Hepatic stellate cell (primary cell): ENCODE results near the gene BBS1.
A peak's percentile ranks its signal among the peaks of the same experiment; 100 is the strongest.

Experiments
- DNase-seq: peaks from one replicate; pipeline ENCODE4 v3.0.0; 2011; ENCODE audit warnings: low spot score

Gene BBS1

DNA sequence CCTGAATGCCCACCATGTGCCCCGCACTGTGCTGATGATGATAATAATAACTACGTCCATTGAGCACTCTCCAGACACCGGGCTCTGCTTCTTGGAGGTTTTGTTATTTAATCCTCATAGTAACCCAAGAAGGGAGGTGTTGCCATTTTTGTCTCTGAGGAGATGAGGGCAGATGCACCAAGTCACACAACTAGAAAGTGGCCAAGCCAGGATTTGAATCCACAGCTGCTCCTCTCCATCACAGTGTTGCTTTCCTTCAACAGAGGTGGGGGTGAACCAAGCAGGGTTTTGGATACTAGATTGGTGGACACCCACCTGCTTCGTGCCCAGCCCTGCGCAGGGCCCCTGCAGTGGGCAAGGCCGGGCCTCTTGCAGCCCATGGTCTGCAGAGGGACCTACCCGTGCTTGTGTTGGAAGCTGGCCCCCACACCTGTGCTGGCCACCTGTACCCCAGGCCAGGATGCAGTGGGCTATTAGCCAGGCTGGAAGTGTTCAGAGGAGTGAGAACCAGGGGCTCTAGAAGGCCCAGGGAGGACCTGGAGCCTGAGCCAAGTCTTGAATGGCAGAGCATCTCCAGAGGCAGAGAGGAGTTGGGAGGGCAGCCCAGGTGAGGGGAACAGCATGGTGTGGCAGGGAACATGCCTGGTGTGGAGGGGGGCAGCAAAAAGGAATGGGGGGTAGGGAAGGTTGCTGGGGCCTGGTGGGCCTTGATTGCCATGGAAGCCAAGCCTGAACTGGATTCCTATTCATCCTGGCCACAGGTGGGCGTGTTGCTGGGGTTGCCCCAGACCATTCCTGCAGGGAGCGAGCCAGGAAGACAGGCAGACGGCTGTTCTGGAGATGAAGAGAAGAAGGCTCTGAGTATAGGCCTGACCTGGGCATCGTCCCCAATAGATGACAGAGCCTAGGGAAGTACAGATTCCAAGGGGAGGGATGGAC is 32.9 kb upstream of the BBS1 start:
- no peak for DNase-seq

GRCh38 chr11:66478729-66479393 is 31.6 kb upstream of the BBS1 start:
- DNase-seq: no peak

- peak; percentile 81 for DNase-seq
Observed at GRCh38 chr11:66479394-66480116, 30.9 kb upstream of the BBS1 start.

- DNase-seq: peak; percentile 100
Observed at GRCh38 chr11:66480117-66480938, 30.1 kb upstream of the BBS1 start, which contains the start of gene DPP3. TSS of gene DPP3 (plus strand) at chr11:66480434. CDS start at chr11:66482201, 1,767 bp downstream.

GRCh38 chr11:66484806-66485380 is 25.5 kb upstream of the BBS1 start:
- DNase-seq: no peak

DNA sequence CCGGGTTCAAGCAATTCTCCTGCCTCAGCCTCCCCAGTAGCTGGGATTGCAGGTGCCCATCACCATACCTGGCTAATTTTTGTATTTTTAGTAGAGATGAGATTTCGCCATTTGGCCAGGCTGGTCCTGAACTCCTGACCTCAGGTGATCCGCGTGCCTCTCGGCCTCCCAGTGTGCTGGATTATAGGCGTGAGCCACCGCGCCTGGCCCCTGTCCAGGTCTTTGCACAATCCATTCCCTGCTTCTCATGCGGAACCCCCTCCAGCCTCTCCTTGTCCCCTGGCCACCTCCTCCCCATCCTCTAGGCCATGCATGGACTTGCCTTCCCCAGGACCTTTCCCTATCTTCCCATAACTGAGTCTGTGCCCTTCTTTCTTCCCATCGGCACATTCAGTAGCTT is 21.5 kb upstream of the BBS1 start:
- DNase-seq: no peak

DNA sequence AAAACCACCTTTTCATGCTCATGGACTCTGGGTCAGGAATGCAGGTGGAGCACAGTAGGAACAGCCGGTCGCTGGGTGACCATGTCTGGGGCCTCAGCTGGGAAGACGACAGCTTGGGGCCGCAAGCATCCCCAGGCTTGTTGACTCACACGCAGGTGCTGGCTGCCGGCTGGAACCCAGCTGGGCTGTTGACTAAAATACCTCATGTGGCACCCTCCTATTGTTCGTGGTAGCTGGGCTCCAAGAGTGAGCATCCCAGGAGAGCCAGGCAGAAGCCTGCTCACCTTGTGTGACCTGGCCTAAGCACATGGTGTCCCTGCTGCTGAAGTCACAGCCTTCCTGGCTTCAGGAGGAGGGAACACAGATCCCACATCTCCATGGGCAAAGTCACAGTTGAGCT is 20.8 kb upstream of the BBS1 start:
- no peak for DNase-seq

DNA sequence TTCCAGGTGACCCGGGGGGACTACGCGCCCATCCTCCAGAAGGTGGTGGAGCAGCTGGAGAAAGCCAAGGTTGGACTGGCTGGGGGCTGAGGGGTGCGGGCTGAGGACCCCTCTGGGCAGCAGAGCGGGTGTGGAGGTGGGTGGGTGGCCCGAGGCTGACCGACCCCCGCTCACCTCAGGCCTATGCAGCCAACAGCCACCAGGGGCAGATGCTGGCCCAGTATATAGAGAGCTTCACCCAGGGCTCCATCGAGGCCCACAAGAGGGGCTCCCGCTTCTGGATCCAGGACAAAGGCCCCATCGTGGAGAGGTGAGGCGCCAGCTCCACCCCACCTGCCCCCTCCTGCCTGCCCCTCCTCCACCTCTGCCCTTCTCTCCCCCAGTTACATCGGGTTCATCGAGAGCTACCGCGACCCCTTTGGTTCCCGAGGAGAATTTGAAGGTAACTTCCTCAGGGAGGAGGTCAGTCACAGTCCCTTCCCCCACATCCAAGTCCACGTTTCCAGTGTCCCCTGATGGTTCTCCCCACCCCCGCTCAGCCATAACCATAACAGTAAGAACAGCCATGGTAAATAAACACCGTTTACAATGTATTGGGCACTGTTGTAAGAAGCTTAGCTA is 19.0 kb upstream of the BBS1 start:
- no peak for DNase-seq

DNA sequence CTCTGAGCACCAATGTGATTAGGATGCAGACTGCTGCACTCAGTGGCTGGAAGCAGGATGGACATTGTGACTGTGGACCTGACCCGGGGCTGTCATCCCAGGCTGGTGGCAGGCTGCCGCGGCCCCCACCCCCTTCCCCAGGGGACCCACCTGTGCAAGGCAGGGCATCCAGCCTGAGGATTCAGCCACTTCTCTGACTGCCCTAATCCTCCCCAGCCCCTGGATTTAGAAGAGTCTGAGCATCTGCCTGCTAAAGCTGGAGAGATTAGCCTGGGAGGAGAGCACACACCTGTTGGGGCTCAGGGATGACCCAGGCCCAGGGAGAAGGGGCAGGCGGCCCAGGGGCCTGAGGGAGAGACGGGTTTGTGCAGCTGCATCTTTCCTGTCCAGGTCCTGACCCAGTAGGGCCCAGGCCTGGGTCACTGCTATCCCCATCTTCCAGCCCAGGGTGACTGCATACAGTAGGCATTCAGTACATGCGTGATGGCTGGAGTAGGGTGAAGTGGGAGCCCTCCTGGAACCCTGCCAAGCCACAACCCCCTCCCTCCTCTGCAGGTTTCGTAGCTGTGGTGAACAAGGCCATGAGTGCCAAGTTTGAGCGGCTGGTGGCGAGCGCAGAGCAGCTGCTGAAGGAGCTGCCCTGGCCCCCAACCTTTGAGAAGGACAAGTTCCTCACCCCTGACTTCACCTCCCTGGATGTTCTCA is 18.1 kb upstream of the BBS1 start:
- DNase-seq: no peak

- DNase-seq: no peak
Observed at GRCh38 chr11:66493130-66493529, 17.3 kb upstream of the BBS1 start.

GRCh38 chr11:66494458-66494857 is 16.0 kb upstream of the BBS1 start:
- no peak for DNase-seq

GRCh38 chr11:66494935-66495334 is 15.5 kb upstream of the BBS1 start:
- no peak for DNase-seq

GRCh38 chr11:66495401-66495854 is 15.0 kb upstream of the BBS1 start:
- DNase-seq: no peak

- DNase-seq: no peak
Observed at GRCh38 chr11:66497206-66497605, 13.2 kb upstream of the BBS1 start.

- no peak for DNase-seq
Observed at GRCh38 chr11:66498506-66498905, 11.9 kb upstream of the BBS1 start.

- no peak for DNase-seq
Observed at GRCh38 chr11:66505276-66505816, 5.1 kb upstream of the BBS1 start.

DNA sequence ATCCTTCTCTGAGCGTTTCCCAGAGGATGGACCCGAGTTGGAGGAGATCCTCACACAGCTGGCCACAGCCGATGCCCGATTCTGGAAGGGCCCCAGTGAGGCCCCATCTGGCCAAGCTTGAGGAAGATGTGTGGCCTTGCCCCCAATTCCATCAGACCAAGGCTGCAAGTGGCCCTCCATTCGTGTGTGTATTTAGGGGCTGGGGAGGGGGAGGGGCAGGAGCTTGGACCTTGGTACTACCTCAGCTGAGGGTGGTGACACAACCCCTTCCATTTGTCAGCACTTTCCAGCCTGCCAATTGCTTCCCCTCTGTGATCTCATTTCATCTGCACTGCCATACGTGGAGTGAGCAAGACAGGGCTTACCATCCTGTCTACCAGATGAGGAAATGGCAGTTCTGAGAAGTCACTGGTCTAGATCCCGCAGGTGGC is 1.3 kb upstream of the BBS1 start:
- DNase-seq: no peak

GRCh38 chr11:66510990-66511339 is 530 bp downstream of the BBS1 start:
- DNase-seq: no peak

DNA sequence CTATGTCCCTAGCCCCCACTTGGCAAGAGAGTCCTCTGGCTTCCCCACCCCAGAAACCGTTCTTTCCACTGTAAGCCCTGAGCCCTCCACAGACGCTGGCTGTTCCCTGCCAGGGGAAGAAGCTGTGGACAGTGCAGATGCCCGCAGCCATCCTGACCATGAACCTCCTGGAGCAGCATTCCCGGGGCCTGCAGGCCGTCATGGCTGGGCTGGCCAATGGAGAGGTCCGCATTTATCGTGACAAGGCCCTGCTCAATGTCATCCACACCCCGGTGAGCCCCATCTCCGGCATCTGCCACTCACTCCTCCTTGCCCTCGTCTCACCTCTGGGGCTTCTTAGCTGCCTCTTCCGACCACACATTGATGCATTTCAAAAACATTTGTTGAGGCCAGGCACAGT is 13.2 kb downstream of the BBS1 start:
- no peak for DNase-seq
